GM04503 (cell line): ENCODE measurements around the gene SH3BGRL.

Source experiments
- DNase-seq: peaks from one replicate; pipeline ENCODE4 v3.0.0-alpha.2; 2012; ENCODE audit warnings: low read depth

Gene SH3BGRL

DNA sequence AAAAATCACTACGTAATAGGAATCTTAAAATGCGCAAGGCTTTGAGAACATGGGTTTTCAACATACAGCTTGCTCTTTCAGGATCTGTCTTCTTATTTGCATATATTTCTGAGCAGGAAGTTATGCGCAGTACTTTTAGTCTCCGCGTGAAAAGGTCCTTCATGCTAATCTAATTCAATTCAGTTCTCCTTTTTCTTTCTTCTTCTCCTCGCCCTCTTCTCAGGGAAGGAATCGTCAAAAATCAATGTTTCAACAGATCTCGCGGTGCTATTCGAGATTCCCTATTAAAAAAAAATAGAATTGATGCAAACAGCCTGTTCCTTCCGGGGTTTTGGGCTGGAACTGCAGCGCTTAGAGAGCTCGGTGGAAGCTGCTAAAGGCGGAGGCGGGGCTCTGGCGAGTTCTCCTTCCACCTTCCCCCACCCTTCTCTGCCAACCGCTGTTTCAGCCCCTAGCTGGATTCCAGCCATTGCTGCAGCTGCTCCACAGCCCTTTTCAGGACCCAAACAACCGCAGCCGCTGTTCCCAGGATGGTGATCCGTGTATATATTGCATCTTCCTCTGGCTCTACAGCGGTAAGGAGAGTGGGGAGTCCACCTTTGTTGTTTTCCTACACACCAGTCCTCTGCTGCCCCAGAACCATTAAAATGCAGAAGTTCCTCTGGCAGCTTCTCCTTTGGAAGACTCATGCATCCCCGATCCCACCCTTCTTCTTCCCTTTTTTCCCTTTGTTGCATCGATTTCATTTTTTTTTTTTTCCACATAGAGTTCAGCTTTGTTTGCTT is at the start of gene SH3BGRL, which contains the start of gene HMGN5:
SH3BGRL (plus strand) TSS at position 432 of the 785 bp plus-strand sequence; CDS start at position 531, 99 bp downstream.
HMGN5 (minus strand) TSS at position 243 of the 785 bp plus-strand sequence. CDS start 80,364 bp downstream, outside the sequence.
- peak; percentile 42 for DNase-seq

DNA sequence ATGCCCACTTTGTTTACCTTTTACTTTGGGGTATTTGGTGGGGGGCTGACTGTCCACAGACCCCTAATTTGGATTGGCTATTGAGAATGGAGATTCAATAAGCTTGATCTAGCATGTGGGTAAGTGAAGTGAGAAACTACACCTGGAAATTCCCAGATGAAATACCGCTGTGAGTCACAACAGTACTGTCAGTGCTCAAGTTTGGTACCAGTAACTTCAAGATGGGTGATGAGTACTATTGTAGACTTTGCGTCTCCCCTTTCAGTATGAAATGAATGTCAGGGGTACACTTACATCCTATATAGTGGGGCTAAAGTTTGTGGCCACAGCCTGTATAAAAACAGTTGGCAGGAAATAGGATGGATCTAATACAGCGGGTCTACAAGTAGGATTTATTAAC is 33.5 kb upstream of the SH3BGRL start:
- no peak for DNase-seq

DNA sequence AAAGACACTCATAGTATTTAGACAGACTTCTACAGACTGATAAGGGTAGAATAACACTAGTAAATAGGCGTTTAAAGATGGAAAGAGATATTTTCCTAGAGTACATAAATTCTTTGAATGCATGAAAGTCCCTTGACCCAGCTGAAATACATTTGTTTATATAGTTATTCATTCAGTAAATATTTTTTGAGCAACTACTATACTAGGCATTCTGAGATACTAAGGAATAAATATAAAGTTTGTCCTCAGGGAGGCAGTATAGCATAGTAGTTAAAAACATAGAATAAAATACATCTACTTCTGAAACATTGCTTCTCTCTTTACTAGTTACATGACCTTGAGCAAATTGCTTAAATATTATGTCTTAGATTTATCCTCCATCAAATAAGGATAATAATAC is 27.6 kb upstream of the SH3BGRL start:
- DNase-seq, result no peak

GRCh38 chrX:81195259-81195658 is 6.6 kb upstream of the SH3BGRL start:
- DNase-seq, result no peak

DNA sequence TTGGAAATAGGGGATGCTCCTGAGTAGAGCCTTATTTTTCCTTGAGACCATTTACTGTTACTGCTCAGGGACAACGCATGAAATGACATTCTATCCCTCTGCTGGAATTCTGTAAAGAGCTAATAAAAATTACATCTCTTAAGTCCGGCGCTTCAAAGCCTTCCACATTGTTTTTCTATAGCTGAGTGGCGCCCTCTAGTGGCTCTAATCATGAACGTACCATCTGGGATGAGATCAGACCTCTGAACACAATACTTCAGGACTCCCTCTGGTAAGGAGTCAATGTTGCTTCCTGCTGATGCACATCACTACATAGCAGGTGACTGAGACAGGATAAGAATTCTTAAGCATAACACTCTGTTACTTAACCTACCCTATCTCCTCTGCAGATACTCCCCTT is 6.2 kb upstream of the SH3BGRL start:
- no peak for DNase-seq

DNA sequence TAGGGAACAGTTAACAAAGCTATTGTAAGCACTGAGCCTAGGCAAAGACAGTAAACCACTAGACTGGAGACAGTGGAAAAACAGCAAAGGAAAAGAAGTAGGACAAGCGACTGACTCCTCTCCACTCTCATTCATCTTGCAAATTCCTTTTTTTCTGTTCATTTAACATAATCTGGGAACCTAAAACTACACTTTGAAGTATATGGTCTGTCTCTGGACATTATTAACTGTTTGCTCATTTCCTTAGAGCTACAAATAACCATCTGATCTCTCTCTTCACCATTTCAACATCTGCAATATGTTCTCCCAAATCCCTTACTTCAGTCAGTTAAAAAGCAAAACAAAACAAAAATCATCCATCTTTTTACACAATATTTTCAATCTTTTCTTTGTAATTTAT is 831 bp upstream of the SH3BGRL start:
- DNase-seq, result no peak

- DNase-seq, result no peak
Measured at GRCh38 chrX:81202456-81202819, 536 bp downstream of the SH3BGRL start.

- no peak for DNase-seq
Measured at GRCh38 chrX:81202943-81203342, 1.0 kb downstream of the SH3BGRL start.

GRCh38 chrX:81205551-81205950 is 3.6 kb downstream of the SH3BGRL start:
- no peak for DNase-seq

DNA sequence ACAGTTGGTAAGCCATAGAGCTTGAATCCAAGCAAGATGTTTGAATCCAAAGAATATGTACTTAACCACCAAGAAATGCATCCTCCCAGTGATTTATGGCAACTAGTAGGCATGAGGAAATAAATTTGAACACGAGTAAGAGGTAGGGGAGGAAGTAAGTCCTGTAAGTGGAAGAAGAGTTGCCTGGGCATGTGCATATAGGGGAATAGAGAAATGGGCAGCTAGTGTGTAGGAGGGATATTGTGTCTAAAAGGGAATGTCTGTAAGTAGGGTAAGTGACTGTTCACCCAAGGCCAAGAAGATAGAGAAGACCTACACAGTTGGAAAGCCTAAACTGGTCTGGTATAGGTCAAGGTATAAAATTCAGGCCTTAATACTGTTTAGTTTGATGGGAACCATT is 4.6 kb downstream of the SH3BGRL start:
- DNase-seq, result no peak

GRCh38 chrX:81208916-81209315 is 7.0 kb downstream of the SH3BGRL start:
- no peak for DNase-seq

DNA sequence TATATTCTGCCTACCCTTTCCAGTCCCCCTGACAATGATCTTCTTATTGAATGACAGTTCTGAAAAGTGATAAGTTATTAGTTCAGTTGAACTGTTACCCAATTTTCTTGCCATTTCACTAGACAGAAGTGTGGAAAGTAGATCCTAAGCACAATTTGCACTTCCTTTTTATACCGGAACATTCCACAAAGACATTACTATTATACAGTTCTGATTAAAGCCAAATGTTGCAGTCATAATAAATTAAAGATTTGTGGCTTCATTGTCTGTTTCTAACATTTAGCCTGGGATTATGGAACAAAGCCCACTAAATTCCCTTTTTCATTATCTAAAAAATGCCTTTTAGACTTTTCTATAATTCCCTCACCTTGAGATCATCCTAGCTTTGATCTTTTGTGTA is 13.8 kb downstream of the SH3BGRL start:
- DNase-seq, result no peak

DNA sequence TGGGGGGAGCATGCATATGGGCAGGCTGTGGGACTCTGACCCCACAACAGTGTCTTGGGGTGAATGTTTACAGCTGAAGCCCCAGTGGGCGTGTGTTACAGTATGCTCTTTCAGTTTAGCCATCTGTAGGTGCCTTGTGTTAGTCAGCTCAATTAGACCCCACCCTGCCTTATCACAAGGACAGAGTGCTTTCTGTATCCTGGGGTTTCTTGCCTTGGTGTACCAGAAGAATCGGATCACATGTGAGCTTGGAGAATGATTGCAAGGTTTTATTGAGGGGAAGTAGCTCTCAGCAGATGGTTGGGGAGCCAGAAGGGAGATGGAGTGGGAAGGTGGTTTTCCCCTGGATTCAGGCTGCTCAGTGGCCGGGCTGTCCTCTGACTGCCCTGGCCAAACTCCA is 27.3 kb downstream of the SH3BGRL start:
- no peak for DNase-seq

- DNase-seq, result no peak
Measured at GRCh38 chrX:81229901-81230300, 28.0 kb downstream of the SH3BGRL start.

GRCh38 chrX:81231476-81231875 is 29.6 kb downstream of the SH3BGRL start:
- DNase-seq, result no peak

DNA sequence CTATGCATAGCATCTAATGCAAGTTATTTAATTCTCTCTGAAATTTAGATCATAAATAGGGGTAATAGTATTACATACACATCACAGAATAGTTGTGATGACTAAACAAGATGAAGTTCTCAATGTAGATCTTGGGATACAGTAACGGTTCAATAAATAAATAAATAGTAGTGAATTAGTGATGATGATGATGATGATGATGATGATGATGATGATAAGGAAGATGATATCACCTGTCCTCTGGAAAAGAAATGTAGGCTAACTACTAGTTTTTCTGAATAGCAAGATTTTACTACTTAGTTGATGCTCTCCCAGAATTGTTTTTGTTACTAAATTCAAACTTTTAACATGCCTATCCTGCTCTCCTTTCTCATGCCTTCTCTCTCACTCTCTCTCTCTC is 30.3 kb downstream of the SH3BGRL start:
- DNase-seq, result no peak

DNA sequence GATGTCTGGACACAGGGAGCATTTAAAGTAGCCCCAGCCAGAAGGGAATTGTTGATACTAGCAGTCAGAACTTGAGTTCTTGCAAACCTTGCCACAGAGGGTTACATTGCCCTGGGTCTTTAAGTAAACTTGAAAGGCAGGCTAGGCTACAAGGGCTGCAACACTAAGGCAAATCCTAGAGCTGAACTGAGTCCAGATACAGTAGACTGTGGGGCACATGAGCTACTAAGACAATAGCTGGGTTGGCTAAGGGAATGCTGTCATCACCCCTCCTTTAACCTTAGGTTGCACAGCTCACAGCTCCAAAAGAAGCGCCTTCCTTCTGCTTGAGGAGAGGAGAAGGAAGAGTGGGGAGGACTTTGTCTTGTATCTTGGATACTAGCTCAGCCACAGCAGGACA is 35.6 kb downstream of the SH3BGRL start:
- no peak for DNase-seq

DNA sequence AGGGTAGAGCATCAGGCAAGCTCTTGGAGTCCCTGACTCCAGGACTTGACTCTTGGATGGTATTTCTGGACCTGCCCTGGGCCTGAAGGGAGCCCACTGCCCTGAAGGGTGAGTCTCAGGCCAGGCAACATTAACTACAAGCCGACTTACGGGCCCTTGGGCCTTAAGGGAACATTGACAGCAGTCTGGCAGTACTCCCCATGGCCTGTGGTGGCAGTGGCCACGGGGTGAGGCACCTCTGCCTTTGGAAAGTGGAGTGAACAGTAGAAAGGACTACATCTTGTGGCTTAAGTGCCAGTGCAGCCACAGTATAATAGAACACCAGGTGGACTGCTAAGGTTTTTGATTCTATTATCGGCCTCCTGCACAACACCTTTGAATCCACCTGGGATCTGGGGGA is 36.3 kb downstream of the SH3BGRL start:
- no peak for DNase-seq

GRCh38 chrX:81240701-81241331 is 38.9 kb downstream of the SH3BGRL start:
- no peak for DNase-seq

GRCh38 chrX:81241753-81242152 is 39.9 kb downstream of the SH3BGRL start:
- no peak for DNase-seq

DNA sequence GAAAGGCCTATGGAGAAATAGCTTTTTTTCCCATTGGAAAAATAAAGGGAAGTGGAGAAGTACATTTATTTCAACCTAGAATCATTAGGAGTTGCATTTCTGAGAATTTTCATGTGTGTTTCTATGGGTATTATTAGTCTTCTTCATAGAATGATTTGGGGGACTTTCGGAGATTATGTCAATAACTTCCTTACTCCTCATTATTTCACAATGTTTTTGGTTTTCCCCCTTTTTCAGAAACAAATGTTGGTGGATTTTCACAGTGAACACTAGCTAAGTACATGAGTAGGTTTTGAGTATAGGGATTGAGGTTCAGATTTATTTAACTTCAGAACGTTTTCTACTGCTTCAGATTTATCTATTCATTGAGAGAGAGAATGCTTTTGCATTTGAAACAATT is 54.0 kb downstream of the SH3BGRL start:
- no peak for DNase-seq

GRCh38 chrX:81257817-81258216 is 55.9 kb downstream of the SH3BGRL start:
- DNase-seq, result no peak

GRCh38 chrX:81259020-81259713 is 57.3 kb downstream of the SH3BGRL start:
- DNase-seq, result no peak
